DND-41 (cell line): Measurements from ENCODE around the gene DST.

Source experiments
- EZH2 ChIP-seq: IDR thresholded peaks from 3 replicates; pipeline ENCODE4 v1.6.1; 2012; ENCODE audit warnings: borderline replicate concordance, low read depth, mild to moderate bottlenecking, moderate library complexity, low read length, inconsistent platforms; ENCODE audit not compliant: severe bottlenecking
- TF ChIP-seq, protein P1 (sequence below): IDR thresholded peaks from 2 replicates; pipeline ENCODE4 v1.5.1; 2012; ENCODE audit warnings: borderline replicate concordance, low read length, moderate library complexity, mild to moderate bottlenecking; ENCODE audit not compliant: poor library complexity, severe bottlenecking; ENCODE audit errors: extremely low read depth

DNA sequence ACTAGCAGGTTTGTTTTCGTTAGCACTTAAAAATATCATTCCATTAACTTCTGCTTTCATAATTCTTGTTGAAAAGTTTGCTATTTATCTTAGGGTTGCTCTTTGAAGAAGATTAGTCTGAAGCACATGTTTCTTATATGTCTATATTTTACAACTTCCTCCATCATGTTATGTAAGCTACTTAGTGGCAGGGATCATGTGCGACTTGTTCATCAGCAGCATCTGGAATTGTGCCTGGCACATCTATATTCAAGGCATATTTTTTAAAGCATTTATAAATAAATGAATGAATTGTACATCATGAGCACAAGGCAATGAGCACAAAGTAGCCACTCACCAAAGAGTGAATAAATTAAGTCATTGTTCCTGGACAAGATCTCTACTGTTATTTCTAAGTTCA lies 208.1 kb downstream of the DST start:
- TF ChIP-seq, protein P1, sequence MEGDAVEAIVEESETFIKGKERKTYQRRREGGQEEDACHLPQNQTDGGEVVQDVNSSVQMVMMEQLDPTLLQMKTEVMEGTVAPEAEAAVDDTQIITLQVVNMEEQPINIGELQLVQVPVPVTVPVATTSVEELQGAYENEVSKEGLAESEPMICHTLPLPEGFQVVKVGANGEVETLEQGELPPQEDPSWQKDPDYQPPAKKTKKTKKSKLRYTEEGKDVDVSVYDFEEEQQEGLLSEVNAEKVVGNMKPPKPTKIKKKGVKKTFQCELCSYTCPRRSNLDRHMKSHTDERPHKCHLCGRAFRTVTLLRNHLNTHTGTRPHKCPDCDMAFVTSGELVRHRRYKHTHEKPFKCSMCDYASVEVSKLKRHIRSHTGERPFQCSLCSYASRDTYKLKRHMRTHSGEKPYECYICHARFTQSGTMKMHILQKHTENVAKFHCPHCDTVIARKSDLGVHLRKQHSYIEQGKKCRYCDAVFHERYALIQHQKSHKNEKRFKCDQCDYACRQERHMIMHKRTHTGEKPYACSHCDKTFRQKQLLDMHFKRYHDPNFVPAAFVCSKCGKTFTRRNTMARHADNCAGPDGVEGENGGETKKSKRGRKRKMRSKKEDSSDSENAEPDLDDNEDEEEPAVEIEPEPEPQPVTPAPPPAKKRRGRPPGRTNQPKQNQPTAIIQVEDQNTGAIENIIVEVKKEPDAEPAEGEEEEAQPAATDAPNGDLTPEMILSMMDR: no peak
- TF ChIP-seq EZH2: no peak
